GM18508 (cell line): Measurements from ENCODE around the gene UBN1.

ENCODE experiments used
- ATAC-seq: cut with Tn5 transposase; IDR thresholded peaks from one replicate; pipeline ENCODE4 v1.9.1; 2021; ENCODE audit warnings: moderate number of reproducible peaks; ENCODE audit not compliant: insufficient read depth, unreplicated experiment

UBN1 gene

DNA sequence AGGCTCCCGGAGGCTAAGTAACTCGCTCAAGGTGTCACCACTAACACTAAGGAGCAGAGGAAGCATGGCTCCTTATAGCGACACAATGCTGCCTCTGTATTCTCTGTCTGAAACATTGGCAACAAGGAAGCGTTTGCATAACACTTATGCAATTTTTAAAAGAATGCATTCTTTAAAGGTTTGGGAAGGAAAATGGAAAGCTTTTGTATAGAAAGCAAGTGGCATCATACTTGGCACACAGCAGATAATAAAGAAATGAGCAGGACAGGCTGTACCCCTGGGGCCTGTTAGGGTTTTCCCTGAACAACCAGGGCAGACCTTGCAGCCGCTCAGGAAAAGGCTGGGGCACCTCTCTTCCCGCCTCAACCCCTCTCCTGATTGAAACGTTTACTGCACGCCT lies 52.8 kb downstream of the UBN1 start:
- ATAC-seq = no peak

GRCh38 chr16:4900750-4901149 lies 53.5 kb downstream of the UBN1 start:
- ATAC-seq = no peak

DNA sequence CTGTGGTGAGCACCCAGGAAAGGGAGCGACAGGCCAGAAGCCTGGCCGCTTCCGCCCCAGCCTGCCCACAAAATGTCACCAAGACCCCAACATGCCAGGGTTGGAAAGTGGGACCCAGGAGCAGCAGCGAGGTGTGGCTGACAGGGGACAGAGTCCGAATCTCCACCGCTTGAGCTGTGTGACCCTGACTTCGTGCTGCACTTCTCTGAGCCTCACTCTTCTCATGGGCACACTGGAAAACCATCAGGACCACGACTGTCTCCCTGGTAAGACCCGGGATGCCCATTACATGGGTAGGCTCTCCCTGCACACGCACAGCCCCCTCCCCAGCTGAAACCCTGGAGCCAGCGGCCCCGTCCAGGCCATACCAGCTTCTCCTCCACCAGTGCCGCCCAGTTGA lies 54.8 kb downstream of the UBN1 start:
- ATAC-seq = no peak

DNA sequence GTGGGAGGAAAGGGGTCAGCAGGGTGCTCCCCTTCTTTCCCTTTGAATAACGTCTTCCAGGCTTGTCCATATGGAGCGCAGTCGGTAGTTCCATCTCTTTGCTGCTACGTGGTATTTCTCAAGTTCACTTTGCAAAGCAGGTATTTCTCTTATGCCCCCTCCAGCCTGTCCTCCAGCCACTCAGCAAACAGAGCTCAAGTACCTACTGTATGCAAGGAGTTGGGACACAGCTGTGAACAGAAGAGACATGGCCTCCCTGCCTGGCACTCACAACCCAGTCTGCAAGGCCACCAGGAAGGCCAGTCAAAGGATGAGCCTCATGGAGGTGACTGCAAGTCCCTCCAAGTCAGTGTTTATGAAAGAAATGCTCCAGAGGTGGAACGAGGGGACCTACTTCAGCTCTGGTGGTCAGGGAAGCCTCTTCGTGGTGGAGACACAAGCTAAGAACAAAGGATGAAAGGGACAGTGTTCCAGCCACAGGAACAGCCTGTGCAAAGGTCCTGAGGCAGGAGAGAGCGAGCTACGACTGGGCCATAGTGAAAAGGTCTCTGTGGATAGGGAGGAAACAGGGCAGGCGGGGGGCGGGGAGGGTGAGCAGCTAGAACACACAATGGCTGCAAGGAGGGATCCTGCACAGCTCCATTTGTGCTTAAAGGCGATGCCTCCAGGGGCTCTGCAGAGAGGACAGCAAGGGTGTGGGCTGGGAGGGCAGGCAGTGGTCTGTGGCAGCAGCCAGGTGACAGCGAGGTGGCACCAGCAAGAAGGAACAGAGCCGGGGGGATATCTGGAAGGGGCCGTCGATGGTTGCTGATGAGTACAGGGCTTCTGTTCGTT lies 57.0 kb downstream of the UBN1 start:
- ATAC-seq = no peak

DNA sequence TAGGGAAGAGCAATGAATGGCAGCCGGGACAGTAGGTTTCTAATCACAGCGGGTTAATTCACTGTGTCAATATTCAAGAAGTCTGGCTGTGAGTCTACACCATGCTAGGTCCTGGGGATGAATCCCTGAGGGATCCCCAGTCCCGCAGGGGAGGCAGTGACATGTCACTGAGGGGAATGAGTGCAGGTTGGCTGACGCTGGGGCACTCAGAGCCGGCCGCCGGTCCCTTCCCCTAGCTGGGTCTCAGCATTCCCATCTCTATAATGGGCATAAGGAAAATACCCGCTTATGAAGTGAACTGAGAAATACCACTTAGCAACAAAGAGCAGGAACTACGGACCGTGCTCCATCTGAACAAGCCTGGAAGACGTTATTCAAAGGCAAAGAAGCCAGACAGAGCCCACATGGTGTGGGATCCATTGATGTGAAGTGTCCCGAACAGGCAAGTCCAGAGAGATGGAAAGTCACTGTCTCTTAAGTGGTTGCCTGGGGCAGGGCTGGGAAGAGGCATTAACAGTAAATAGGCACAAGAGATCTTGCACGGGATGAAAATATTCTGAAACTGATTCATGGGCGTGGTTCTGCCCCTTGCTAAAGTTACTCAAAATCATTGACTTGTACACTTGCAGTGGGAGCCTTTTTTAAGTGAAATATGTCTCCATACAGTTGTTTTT lies 57.8 kb downstream of the UBN1 start:
- no peak for ATAC-seq

DNA sequence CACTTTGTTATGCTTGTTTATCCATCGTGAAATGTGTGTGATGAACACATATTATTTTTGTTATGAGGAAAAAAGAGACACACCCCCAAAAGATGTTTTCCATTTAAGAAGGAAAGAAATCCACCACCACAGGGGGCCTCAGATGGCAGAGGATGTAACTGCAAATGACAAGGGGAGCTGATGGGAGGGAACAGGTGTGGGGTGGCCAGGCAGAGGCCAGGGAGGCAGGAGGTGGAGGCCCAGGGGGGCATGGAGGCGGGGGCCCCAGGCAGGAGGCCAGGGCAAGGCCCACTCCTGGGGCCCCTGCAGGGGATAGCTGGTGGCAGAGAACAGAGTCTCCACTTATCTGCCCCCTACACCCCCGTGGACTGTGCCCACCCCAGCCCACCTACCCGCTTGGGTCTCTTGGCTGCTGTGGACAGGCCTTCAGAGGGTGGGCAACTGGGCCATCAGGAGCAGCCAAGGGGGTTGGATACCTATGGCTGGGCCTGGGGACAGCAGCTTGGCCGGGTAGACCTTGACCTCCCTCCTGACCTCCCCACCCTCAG lies 61.6 kb downstream of the UBN1 start:
- no peak for ATAC-seq

DNA sequence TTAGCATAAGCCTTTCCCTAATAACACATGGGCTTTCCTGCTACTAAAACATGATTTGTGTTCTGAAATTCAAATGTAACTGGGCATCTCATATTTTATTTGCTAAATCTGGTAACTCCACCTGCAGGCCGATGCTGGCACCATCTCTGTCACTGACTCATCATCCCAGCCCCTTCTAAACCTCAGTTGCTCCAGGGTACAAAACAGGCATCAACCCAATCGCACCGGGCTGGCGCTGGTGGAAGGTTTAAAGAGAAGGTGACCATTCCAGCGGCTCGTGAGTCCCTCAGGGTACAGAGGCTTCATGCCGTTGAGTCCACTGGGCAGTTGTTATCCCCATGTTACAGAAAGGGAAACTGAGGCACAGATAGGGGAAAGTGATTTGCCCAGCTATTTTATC lies 62.5 kb downstream of the UBN1 start:
- no peak for ATAC-seq

- no peak for ATAC-seq
Measured at GRCh38 chr16:4910828-4911227, 63.5 kb downstream of the UBN1 start.

DNA sequence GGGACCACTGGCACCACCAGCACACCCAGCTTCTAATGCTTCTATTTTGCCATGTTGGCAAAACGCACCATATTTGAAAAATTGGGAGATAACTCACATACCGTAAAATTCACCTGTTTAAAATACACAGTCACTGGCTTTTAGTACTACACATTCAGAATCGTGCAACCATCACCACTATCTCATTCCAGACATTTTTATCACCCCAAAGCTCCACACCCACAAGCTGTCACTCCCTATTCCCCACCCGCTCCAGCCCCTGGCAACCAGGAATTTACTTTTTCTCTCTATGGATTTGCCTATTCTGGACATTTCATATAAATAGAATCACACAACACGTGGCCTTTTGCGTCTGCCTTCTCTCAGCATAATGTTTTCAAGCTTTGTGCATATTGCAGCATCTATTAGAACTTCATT lies 64.7 kb downstream of the UBN1 start:
- ATAC-seq = no peak

- no peak for ATAC-seq
Measured at GRCh38 chr16:4913130-4913773, 66.0 kb downstream of the UBN1 start.

DNA sequence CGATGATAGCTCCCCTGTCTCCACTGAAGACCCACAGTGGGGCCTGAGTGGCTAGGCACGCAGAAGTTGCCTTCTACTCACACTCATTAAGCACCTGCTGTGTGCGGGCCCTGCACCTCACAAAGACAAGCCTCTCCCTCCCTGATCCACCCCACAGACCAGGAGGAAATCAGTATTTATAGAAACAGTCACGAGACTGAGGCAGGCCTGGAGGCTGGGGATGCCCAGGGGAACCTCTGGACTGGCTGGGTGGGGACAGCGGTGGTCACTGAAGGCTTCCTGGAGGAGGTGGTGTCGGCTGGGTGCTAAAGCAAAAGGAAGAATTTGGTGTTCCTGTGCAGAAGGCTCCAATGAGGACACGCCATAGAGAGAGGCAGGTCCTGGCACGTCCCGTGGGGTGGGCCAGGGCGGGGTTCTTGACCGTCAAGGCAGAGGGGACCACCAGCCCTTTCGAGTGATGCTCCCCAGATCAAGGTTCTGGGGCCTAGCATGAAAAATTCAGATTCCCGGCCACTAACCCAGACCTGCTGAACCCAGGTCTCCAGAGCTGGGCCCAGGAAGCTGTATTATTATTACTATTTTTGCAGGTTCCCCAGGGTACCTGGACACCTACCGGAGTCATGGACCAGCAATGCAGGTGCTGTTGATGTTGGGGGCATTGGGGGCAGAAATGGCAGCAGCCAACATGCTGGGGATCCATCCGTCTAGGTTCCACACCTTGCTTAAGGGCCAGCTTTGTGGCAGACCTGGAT lies 66.7 kb downstream of the UBN1 start:
- ATAC-seq = no peak

GRCh38 chr16:4914528-4915225 lies 67.4 kb downstream of the UBN1 start:
- no peak for ATAC-seq

GRCh38 chr16:4915226-4915761 lies 68.0 kb downstream of the UBN1 start:
- ATAC-seq = no peak

- no peak for ATAC-seq
Measured at GRCh38 chr16:4917117-4917516, 69.8 kb downstream of the UBN1 start.

- ATAC-seq = no peak
Measured at GRCh38 chr16:4918781-4919251, 71.5 kb downstream of the UBN1 start.

- ATAC-seq = no peak
Measured at GRCh38 chr16:4920826-4921225, 73.5 kb downstream of the UBN1 start.

DNA sequence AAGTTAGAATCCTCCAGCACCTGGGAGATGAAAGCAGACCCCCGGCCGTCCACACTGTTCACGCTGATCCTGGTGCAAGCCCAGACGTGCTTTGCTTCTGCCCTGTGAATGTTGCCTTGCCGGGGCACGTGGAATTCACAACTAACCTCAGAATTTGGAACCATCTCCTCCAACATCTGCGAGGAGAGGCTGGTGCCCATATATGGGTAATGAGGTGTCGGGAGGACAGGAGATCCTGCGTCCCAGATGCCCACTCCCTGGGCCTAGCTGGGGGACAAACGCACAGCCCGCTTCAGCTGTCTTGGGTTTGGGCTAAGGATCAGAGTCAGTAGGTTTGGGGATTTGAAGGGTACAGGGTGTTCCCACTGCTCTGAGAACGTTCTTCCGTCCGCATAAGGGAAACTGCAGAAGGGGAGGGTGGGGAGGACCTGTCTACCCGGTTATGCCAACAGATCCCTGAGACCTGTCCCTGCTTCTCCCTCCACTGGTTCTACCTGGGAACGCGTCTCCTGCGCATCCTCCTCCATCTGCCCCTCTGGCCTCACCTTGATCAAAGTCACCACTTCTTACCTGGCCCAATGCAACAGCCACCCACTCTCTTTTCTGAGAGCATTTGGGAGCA lies 75.6 kb downstream of the UBN1 start:
- ATAC-seq = no peak

DNA sequence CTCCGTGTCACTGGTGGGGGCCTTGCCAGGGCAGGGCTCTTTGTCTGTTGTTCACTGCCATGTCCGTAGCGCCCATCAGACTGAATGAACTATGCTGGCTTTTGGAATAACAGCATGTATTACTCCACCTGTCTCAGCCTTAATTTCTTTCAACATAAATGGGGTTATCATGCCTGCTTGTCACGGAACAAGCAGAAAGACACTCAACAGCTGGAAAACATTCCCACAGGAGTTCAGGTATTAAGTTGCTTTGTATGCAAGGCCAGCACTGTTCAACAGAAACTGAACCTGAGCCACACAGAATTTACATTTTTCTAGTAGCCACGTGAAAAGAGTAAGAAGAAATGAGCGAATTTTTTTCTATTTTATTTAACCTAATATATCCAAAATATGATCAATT lies 76.6 kb downstream of the UBN1 start:
- no peak for ATAC-seq
